ENCODE measurements around the gene MYH9.
A peak's percentile ranks its signal among the peaks of the same experiment; 100 is the strongest.

Gene MYH9

GRCh38 chr22:36344106-36344827 lies 43.5 kb downstream of the MYH9 start:
- peak; percentile 80 for DNase-seq

DNA sequence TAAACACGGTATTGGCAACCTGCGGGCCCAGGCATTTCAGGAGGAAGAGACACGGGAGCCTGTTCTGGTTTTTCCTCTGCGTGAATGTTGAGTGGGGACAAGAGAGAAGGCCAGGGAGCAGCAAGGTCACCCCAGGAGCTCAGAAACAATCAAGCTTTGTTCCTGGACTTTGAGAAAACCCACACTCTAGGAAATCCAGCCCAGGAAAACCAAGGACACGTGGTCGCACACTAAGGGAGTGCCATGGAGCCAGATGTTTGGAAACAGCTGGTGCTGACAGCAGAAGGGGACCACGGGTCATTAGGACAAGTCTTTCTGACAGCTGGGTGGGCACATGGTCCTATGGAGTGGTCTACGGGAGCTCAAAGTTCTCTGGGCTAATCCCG lies 44.1 kb downstream of the MYH9 start:
- no peak for DNase-seq

DNA sequence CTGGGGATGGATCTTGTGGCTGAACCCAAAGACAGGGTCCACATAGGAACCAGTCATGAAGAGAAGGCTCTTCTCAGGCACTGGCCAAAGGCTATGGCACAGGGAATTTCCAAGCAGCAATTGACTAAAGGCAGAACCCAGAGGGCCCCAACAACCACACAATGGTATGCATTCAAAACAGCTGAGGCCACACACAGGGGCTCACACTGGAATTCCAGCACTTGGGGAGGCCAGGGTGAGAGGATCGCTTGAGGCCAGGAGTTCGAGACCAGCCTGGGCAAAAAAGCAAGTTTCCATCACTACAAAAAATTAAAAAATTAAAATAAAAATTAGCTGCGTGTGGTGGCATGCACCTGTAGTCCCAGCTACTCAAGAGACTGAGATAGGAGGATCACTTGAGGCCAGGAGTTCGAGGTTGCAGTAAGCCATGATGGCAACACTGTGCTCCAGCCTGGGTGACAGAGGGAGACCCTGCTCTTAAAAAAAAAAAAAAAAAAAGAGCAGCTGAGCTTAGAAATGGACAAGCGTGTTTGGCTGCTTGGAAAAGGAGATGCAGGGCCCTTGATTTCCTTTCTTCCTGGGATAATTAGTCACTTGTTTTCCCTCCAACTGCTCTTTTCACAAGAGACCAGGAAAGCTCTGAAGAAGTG lies 44.6 kb downstream of the MYH9 start:
- DNase-seq, result no peak

- no peak for DNase-seq
These were observed 46.1 kb downstream of the MYH9 start for GRCh38 chr22:36341640-36342041.

- no peak for DNase-seq
These were observed 47.1 kb downstream of the MYH9 start for GRCh38 chr22:36340621-36341020.

DNA sequence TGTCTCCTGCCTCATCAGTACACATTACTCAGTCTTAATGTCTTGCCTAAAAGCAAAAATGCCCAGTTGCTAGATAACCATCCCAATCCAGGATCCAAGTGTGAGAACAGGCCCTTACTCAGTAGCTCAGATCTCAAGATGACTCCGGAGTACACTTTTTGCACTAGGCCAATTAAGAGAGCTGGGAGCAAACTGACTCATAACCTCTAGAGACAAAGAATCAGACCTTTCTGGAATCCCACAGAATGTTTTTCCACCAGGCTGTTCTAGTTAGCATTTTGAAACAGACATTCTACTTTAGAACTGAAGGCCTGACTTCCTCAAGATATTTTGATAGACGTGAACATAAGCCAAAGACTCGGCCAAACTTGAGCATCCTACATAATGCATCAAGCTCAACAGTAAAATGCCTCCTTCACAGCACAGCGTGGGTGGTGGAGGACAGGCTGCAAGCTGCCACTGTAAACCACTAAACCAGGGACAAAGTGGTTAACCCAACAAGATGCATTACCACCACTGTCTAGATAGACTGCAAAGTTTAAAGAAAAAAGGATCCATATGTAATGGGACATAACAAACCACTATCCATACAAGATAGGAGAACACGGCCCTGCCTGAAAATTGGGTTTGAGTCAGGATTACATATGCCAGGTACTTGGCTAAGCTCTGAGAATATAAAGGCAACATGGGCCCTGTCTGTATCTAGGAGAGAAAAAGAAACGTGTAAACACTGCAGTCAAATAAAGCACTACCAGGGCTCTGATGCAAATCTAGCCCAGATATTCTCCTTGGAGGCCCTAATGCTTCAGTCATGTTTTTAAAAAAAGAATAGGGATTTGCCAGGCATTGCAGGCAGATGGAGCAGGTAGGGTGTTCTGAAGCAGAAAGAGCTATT lies 48.3 kb downstream of the MYH9 start:
- peak; percentile 52 for DNase-seq

DNA sequence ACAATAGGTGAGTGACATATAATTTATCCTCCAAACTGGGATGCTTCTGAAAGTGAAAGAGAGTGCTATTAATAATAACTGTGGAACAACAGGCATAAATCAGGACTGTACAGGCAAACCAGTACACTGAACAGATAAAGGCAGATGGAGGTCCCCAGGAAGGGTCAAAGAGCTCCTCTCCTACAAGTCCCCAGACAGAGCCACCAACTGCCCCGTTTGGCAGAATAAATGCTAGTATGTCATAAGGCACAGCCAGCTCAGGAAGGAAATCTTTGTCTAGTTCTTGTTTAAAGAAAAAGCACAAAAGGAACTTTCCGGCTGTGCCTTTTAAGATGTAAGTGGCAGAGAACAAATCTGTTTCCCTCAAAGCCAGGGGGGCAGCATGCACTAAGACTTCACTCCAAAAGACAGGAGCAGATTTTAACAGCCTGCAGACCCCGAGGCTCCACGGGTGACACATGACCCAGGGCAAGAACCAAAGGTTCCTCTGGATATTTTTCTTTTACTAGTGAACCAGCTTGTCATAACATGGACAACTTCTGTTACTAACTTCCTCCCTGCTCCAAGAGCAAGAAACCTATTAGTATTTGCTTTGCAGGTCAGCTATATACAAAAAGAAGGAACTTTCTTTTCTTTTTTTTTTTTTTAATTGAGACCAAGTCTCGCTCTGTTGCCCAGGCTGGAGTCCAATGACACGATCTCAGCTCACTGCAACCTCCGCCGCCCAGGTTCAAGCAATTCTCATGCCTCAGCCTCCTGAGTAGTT lies 50.2 kb downstream of the MYH9 start:
- DNase-seq, result no peak

- DNase-seq, result no peak
These were observed 51.3 kb downstream of the MYH9 start for GRCh38 chr22:36336246-36337182.

DNA sequence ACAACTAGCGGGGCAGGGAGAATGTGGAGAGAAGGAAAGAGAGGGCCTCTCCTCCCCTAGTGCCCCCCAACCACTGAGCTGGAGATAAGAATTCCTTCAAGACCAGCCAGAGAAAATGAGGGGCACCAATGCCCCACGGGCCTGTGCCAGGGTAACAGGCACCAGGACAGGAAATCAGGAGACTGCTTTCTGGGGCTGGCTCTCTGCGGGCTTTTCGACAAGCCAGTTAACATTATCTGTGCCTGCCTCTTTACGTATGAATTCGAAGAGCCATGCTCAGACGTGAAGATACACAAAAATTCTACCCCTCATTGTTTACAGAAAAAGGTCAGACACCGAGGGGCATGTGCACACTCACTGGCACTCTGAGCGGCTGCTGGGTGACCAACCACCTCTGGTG lies 52.1 kb downstream of the MYH9 start:
- no peak for DNase-seq

GRCh38 chr22:36334821-36335603 lies 52.8 kb downstream of the MYH9 start:
- peak; percentile 34 for DNase-seq

- peak; percentile 39 for DNase-seq
These were observed 53.5 kb downstream of the MYH9 start for GRCh38 chr22:36334081-36334820.

DNA sequence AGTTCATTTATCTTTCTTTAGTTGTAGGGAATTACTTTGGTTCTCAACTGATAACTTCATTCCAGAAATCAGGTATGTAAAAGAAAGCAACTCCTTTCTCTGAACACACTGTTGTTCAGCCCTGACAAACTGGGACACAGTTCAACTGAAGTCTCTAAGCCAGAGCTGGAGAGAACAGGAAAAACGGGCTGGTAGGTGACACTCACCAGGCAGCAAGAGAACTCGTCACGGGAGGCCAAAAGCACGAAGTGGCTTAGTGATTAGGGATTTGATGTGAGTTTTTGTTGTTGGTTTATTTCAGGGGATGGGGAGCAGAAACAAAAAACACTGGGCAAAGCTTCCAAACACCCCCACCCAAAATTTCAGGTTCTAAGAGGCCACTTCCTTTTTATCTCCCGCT lies 54.1 kb downstream of the MYH9 start:
- no peak for DNase-seq

- DNase-seq, result peak; percentile 69
These were observed 55.0 kb downstream of the MYH9 start for GRCh38 chr22:36332623-36333332.

GRCh38 chr22:36331912-36332622 lies 55.7 kb downstream of the MYH9 start:
- DNase-seq, result peak; percentile 53

- peak; percentile 77 for DNase-seq
These were observed 56.4 kb downstream of the MYH9 start for GRCh38 chr22:36331306-36331911.

- DNase-seq, result no peak
These were observed 57.0 kb downstream of the MYH9 start for GRCh38 chr22:36330655-36331305.

DNA sequence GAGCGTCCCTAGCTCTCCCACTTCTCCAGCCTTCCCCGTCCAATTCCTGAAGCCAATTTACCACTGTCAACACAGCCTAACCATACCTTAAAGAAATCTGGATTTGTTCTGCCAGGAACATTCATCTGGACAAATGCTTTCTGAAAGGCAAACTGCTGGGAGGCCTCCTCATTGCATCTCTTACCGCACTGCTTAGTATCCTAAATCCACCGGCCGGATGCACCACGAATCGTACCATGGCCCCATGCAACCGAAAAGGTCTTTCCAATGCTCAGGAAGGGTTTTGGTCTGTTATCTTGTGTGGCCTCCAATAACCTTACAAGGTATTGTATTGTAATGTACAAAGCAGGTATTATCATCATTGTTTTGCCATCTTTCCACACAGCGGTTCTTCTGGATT lies 57.6 kb downstream of the MYH9 start:
- no peak for DNase-seq
